HG03025 (cell line): ENCODE data around the gene GPC6.
"Not testable (repeated sequence)": the region's sequence is repeated elsewhere in the genome, so short reads cannot be mapped to it uniquely, and the experiment has no call there.

Source experiments
- ATAC-seq: cut with Tn5 transposase; IDR thresholded peaks from one replicate; pipeline ENCODE4 v1.9.1; 2021; ENCODE audit warnings: mild to moderate bottlenecking, moderate library complexity; ENCODE audit not compliant: unreplicated experiment, low FRiP score

GPC6 gene

DNA sequence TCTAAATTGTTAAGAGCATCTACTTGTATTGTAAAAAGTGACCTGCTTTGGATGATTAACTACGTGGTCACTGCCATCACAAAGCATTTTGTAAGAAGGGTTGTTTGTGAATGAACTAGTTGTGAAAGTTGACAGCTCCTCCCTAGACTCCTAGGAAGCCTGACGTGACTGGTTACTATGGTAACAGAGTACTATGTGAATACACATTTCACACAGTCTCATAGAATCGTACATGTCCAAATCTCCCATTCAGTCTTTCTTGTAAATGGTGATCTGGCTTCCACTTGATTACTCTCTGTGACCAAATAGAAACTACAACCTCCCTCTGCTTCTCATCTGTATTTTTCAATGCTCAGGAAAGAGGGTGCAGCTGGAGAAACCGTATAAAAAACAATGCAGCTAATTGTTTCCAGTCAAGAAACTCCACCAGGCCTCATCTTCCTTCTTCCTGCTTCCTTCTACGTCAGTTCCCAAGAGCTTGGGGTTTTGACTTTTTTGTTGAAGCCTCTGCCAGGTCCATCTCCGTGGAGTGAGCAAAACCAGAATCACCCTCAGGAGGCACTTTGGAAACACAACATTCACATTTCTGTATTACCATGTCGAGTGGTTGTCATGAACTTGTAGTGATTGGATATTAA is 83.4 kb downstream of the GPC6 start:
- no peak for ATAC-seq

GRCh38 chr13:93316841-93317240 is 90.2 kb downstream of the GPC6 start:
- no peak for ATAC-seq

DNA sequence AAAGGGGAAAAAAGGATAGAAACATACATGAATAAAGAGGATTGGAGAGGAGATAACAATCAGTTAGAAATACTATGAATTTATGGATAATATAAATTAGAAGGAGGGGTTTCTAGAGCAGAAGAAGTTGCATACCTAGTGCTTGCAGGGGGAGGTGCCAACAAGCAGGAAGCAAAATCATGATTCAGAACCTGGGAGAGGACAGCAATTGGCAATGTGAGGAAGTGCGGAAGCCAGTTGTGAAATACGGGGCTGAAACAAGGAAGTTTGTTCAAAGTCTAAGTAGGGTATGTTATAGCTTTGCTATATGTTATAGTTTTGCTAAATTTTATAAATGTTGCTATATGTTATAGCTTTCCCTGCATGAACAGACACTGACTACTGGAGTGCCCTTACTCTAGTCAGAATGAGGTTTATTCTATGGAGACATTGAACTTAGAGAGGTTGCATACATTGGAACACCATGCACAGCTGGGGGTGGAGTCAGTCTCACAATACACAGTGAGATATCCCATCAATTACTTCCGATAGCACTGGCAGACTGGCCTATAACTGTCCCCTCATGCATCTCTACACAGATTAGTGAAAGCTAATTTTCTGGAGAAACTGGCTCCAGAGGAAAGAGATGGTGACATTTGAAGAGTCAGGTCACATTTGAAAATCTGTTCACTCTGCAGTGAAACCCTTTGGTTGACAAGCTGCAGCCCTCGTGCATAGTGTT is 92.1 kb downstream of the GPC6 start:
- no peak for ATAC-seq

GRCh38 chr13:93320942-93321341 is 94.3 kb downstream of the GPC6 start:
- ATAC-seq: no peak

DNA sequence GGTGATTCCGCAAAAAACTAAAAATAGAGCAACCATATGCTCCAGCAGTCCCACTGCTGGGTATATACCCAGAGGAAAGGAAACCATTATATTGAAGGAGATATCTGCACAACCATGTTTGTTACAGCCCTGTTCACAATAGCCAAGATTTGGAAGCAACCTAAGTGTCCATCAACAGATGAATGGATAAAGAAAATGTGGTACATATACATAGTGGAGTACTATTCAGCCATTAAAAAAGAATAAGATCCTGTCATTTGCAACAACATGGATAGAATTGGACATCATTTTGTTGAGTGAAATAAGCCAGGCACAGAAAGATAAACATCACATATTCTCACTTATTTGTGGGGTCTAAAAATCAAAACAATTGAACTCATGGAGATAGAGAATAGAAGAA is 97.3 kb downstream of the GPC6 start:
- not testable (repeated sequence) for ATAC-seq

GRCh38 chr13:93325303-93326233 is 99.0 kb downstream of the GPC6 start:
- no peak for ATAC-seq

DNA sequence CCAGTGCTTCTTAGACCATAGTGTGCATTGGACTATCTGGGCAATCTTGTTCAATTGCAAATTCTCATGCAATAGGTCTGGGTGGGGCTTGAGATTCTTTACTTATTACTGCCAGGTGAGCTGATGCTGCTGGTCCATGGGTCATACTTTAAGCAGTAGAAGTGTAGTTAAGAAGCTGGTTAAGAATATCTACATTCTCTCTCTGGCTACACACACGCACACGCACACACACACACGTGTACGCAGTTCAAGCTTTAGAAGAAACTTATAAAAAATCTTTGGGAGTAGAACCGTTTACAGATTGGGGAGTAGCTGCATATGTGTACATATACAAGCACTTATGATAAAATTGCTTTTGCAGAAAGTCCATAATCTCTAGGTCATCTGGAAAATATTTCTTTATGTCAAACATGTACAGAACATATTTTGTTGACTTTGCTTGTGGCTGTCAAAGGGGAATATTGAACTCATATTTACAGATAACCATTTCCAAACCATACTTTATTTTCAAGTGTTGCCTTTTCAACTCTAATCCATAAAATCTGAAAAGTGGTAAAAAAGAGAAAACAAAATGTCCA is 99.7 kb downstream of the GPC6 start:
- no peak for ATAC-seq

DNA sequence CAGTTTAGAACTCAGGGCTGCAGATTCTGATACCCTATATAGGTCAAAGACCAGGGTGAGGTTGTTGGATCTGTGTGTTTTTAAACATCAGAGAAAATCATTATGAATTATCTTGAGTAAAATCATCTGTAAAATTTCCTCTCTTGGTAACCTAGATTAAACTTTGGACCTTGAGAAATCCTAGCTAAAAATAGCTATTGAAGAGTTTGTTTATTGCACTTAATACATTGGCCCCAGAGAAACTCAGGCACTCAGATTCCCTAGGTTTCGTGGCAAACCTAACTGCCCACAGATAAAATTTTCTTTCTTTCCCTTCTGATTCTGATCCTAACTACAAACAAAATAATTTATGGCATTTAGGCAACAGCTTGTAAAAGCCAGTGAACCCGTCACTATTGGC is 102.3 kb downstream of the GPC6 start:
- ATAC-seq: no peak

DNA sequence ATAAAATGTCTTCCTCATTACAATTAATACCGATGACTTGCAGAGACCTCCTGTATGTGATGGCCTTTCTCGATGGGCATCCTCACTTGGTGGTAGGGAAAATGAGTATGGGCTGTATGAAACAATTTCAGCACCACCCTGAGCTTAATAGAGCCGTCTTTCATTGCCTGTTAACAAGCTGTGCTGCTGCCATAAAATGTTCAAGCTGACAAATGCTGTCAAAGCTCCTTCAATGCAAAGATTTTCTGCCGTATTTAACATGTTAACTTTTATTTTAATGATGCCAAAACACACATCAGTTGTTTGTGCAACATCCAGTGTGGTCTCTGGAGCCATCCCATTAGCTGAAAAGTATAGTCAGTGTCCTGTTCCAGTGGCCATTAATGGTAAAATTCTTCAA is 110.1 kb downstream of the GPC6 start:
- ATAC-seq: no peak

- no peak for ATAC-seq
Measured at GRCh38 chr13:93338030-93338429, 111.4 kb downstream of the GPC6 start.

DNA sequence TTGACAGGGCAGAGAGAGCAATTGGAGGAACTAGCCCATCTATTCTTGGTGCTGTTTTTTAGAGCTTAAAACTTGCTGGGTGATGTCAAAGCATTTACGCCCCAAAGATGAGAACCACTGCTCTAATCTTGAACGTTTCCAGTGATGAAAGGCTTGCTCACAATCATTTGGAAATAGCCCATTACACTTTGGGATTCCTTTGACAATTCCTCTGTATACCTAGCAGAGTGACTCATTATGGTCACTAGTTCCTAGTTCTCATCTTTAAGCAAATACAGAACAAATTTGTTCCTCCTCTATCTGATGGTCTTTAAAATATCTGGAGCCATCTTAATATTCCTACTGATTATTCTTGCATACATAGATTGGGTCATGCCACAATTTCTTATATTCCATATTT is 112.3 kb downstream of the GPC6 start:
- no peak for ATAC-seq

- no peak for ATAC-seq
Measured at GRCh38 chr13:93339550-93339949, 112.9 kb downstream of the GPC6 start.

DNA sequence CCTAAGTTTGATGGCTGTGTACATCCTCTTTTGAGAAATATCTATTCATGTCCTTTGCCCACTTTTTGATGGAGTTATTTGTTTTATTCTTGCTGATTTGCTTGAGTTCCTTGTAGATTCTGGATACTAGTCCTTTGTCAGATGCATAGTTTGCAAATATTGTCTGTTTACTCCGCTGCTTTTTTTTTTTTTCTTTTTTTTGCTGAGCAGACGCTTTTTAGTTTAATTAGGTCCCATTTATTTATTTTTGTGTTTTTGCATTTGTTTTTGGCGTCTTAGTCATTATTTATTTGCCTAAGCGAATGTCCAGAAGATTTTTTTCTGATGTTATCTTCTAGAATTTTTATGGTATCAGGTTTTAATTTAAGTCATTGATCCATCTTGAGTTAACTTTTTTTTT is 114.9 kb downstream of the GPC6 start:
- no peak for ATAC-seq

GRCh38 chr13:93343097-93343496 is 116.5 kb downstream of the GPC6 start:
- no peak for ATAC-seq

DNA sequence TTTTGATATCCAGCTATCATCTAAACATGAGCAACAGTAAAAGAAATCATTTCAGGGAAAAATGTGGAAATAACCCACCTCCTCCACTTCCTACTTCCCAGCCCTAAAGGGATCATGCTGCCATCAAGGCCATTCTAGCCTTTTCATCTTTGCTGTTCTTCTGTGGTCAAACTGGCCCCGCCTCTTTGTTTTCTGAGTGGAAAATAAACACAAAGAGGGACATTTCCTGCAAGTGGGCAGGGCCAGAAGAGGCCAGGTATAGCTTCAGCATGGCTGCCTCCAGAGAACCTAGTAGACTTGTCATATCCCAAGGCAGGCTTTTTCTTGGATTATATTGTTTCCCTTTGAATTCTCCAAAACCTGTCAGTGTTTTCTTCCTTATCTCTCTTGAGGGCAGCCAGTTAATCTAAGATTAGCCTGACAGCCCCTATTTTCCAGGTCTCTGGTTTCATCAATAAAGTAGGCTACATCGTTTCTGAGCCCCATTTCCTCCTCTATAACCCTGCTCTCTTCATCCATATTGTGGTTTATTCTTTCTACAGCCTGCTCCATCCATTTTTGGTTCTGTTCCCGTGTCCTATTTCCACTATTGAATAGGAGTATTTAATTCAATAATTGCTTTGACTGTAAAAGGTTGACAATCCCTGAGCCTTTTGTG is 117.6 kb downstream of the GPC6 start:
- no peak for ATAC-seq

DNA sequence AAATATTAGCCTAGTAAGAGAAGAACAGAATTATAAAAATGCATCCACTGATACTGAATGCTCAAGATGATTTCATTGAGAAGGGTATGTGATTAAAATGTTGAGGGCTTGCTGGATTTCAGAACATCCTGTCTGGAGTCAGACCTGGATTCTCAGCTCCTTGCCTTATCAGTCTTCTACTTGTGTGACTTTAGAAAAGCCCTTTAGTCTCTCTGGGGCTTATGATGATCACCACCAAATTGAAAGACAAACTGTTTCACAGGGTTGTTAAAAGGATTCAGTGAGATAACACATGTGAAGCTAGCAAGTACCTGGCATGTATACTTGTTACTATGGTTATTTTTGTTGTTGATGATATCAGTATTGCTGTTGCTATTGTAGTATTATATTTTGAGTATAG is 118.4 kb downstream of the GPC6 start:
- ATAC-seq: no peak

- ATAC-seq: no peak
Measured at GRCh38 chr13:93345770-93346169, 119.2 kb downstream of the GPC6 start.

GRCh38 chr13:93352616-93353015 is 126.0 kb downstream of the GPC6 start:
- no peak for ATAC-seq

DNA sequence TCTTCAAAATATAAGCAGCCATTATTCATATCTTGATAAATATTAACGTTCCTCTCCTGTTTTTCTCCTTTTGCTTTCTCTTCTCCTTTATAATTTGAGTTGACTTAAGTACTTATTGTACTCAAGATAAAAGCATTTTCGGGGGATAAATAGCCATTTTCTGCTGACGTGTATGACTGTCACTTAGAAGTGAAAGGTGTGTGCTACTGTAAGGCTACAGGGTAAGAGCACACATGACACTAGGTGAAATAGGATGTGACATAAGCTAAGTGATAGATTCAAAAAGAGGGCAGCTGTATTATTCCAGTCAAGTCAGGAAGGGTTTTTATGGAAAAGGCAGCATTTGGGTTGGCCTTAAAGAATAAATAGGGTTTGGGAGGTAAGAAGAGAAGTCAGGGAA is 128.5 kb downstream of the GPC6 start:
- ATAC-seq: no peak

DNA sequence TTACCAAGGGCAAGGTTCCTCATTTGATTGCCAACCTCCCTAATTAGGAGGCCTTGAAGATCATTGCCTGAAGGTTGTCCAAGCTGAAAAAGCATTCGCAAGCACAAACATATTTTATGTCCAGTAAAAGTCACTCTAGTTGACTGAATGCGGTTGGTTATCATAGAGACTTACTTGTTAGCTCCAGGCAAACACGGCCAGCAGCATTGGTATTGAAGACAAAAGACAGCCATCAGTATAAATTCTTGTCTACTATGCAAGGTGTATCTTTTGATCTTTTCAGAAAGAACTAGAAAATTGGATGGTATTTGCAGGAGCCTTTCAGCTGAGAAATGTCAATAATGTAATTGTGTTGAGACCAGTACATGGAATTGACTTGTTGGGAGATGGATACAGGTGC is 129.9 kb downstream of the GPC6 start:
- ATAC-seq: no peak

DNA sequence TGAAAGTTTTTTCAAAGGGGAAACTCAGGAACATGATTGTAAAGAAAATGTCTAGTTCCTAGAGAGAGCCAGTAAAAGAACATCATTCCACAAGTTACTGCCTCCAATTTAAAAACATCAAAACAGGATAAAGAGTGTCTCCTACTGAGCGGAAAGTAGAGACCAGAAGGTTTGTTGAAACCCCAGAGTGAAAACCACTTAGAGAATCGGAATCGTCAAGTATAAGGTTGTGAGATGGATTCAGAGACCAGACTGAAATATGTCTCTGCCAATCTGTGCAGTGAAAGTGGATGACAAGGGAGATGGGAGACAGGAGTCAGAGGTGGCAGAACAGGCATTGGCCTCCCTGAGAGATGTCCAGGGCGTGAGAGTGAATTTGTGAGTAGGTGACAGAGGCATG is 133.4 kb downstream of the GPC6 start:
- no peak for ATAC-seq
